Measurements from ENCODE around the gene ADCY3. TPM values are rescaled to one million over a fixed set of nuclear protein-coding genes. Genes with fewer than 3 reads are reported as not detected.

Gene ADCY3
- total and polyA plus RNA-seq, 9 donors = 27.1 to 150 (median 97.4) TPM

DNA sequence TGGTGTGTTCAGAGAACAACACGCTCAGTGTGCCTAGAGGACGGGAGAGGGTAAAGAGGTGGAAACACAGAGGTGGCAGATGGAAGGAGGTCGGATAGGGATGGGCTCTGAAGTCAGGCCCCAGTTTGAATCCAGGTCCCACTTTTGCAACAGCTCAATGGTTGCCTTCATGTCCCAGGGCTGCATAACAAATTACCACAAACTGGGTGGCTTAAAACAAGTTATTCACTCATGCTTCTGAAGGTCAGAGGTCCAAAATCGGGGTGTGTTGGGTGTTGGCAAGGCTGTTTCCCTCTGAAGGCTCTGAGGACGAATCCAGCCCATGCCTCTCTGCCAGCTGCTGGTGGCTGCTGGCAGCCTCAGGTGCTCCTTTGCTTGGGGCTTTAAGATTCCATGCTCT is 12.7 kb upstream of the ADCY3 start:
- H3K36me3 ChIP-seq = no peaks in the 10 kb centered on the region
- TF ChIP-seq EP300 (IDR thresholded peaks at IDR 0.05) (no peak), POLR2A (IDR thresholded peaks at IDR 0.05) (no peak)
- TF ChIP-seq, protein P1, sequence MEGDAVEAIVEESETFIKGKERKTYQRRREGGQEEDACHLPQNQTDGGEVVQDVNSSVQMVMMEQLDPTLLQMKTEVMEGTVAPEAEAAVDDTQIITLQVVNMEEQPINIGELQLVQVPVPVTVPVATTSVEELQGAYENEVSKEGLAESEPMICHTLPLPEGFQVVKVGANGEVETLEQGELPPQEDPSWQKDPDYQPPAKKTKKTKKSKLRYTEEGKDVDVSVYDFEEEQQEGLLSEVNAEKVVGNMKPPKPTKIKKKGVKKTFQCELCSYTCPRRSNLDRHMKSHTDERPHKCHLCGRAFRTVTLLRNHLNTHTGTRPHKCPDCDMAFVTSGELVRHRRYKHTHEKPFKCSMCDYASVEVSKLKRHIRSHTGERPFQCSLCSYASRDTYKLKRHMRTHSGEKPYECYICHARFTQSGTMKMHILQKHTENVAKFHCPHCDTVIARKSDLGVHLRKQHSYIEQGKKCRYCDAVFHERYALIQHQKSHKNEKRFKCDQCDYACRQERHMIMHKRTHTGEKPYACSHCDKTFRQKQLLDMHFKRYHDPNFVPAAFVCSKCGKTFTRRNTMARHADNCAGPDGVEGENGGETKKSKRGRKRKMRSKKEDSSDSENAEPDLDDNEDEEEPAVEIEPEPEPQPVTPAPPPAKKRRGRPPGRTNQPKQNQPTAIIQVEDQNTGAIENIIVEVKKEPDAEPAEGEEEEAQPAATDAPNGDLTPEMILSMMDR (IDR thresholded peaks at IDR 0.05) = no peak
- H3K9me3 ChIP-seq = no peaks in the 10 kb centered on the region
- no peak overlapping the region for H3K4me3 ChIP-seq
- intact Hi-C loops (cut with DNase I) = no loop called here
- H3K27me3 ChIP-seq = no peaks in the 10 kb centered on the region
- no peak for DNase-seq
- H3K4me1 ChIP-seq (ENCODE audit: insufficient read depth) = no peaks in the 10 kb centered on the region
- WGBS, 3 donors = 84 to 91% (median 90%) methylated on average over 5 of the region's 5 CpGs
- no peak overlapping the region for H3K27ac ChIP-seq

DNA sequence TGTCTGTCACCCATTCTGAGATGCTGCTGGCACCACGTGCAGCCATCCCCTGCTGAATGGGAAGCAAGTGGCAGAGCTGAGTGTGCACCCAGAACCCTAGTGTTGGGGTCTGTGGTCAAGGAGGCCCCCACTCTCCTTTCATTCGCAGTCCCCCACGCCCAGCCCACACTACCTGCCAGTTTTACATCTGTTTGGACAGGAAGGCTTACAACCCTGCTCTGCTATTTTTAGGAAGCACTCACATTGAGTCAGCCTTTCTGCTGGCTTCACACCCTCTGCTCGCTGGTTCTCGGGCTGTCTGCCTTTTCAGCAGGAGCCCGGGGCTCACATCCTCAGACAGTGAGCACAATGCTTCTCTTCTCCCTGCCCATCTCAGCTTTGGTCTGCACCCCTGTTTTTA is 10.7 kb upstream of the ADCY3 start:
- Histone ChIP-seq H3K36me3 (no peaks in the 10 kb centered on the region), H3K27ac (no peak overlapping the region), H3K4me3 (no peak overlapping the region), H3K9me3 (no peaks in the 10 kb centered on the region), H3K4me1 (ENCODE audit: insufficient read depth) (peaks cover 2% of the 10 kb centered on the region), H3K27me3 (no peaks in the 10 kb centered on the region)
- no peak for DNase-seq
- intact Hi-C loops (cut with DNase I) = no loop called here
- WGBS, 3 donors = 54 to 66% (median 65%) methylated on average over 6 of the region's 6 CpGs
- TF ChIP-seq POLR2A (IDR thresholded peaks at IDR 0.05) = no peak
- no peak for TF ChIP-seq EP300 (IDR thresholded peaks at IDR 0.05)
- TF ChIP-seq, protein P1 (IDR thresholded peaks at IDR 0.05) = no peak

DNA sequence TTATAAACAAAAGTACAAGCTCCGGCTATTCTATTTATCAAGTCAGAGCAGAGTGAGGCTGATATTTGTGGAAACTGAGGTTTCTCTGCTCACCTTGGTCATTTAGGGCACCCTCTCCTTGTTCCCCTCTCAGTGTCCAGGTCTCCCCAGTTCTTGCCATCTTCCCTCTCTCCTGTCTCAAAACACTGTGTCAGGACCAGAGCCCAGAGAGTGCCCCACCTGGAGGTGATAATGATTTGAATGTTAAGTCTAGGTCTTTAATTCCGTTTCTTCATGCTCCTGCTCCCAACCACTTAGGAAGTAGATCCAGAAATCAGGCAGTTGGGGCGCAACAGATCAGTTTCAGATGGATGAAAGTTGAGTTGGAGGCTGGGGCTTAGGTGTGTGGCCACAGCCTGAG is 9.2 kb upstream of the ADCY3 start:
- DNase-seq = no peak
- H3K9me3 ChIP-seq = no peaks in the 10 kb centered on the region
- no peaks in the 10 kb centered on the region for H3K27me3 ChIP-seq
- peaks cover 2% of the 10 kb centered on the region for H3K4me1 ChIP-seq (ENCODE audit: insufficient read depth)
- H3K36me3 ChIP-seq = no peaks in the 10 kb centered on the region
- no peak overlapping the region for H3K27ac ChIP-seq
- TF ChIP-seq POLR2A (IDR thresholded peaks at IDR 0.05) = no peak
- TF ChIP-seq, protein P1 (IDR thresholded peaks at IDR 0.05) = no peak
- TF ChIP-seq EP300 (IDR thresholded peaks at IDR 0.05) = no peak
- WGBS, 3 donors = 91 to 95% (median 93%) methylated on average over 3 of the region's 3 CpGs
- no peak overlapping the region for H3K4me3 ChIP-seq
- intact Hi-C loops (cut with DNase I) = no loop called here

DNA sequence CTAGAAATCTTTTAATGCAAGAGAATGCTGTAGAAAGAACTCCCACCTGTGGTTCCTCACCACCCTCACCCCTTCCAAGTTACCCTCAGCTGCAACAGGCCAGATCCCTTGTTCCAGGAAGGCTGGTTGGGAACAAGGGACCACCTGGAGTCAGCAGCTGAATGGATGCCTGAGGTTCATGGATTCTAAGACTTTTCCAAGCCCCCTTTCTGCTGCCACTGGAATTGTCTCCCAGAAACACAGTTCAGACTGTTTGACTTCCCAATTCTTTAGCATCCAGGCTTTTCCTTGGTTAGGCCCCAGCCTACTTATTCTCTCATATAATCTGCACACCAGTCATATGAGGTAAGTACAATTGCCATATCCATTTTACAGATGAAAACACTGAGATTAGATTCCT is 8.0 kb upstream of the ADCY3 start:
- H3K27ac ChIP-seq = no peak overlapping the region

More for the DNA sequence above, 8.0 kb upstream of the ADCY3 start:
- intact Hi-C loops (cut with DNase I) = no loop called here
- H3K36me3 ChIP-seq = no peaks in the 10 kb centered on the region
- H3K9me3 ChIP-seq = no peaks in the 10 kb centered on the region
- H3K4me1 ChIP-seq (ENCODE audit: insufficient read depth) = peaks cover 2% of the 10 kb centered on the region
- H3K27me3 ChIP-seq = no peaks in the 10 kb centered on the region
- no peak overlapping the region for H3K4me3 ChIP-seq
- no peak for DNase-seq
- no peak for TF ChIP-seq EP300 (IDR thresholded peaks at IDR 0.05)
- TF ChIP-seq, protein P1 (IDR thresholded peaks at IDR 0.05) = no peak
- no peak for TF ChIP-seq POLR2A (IDR thresholded peaks at IDR 0.05)
